GM12878 (cell line): Measurements from ENCODE around the gene NRXN3. TPM values are rescaled to one million over a fixed set of nuclear protein-coding genes. Genes with fewer than 3 reads are reported as not detected.

Source experiments
- ATAC-seq: fragments of 200-7000 bp; cut with Tn5 transposase; 3 replicates; pipeline ENCODE4 v1.9.1; 2020; ENCODE audit warnings: mild to moderate bottlenecking, moderate library complexity
- BruUV-seq: library from RNA; stranded (reverse); fragments of 400-500 nt; replicated peaks from 2 replicates; lab custom pipeline; 2021; lab: Mats Ljungman, UMichigan
- CTCF ChIA-PET: fragments of 300-600 bp; sonication (Branson Sonifier 250); formaldehyde crosslinking; extraction: SDS; loops from one replicate; lab custom pipeline; 2021; ENCODE audit warnings: inconsistent platforms; lab: Yijun Ruan, JAX
- POLR2A ChIA-PET: fragments of 350-600 bp; formaldehyde crosslinking; extraction: SDS; loops from one replicate; lab custom pipeline; 2021; ENCODE audit warnings: inconsistent platforms; lab: Charles Lee
- RAD21 ChIA-PET: fragments of 300-600 bp; sonication (Branson Sonifier 250); formaldehyde crosslinking; loops from one replicate; lab custom pipeline; 2023; ENCODE audit warnings: antibody characterized with exemption; ENCODE audit not compliant: unreplicated experiment; lab: Charles Lee
- SMC1A ChIA-PET: fragments of 300-600 bp; sonication (Branson Sonifier 250); formaldehyde crosslinking; loops from one replicate; lab custom pipeline; 2023; ENCODE audit not compliant: unreplicated experiment, uncharacterized antibody; lab: Charles Lee
- DNase-seq: peaks from one replicate; pipeline ENCODE4 v3.0.0-alpha.2; 2011; ENCODE audit warnings: low read depth, low spot score
- FAIRE-seq: peaks from 3 replicates; lab custom pipeline; 2011; peaks lifted over from hg19 to GRCh38; lab: Jason Lieb, UNC
- H2AFZ ChIP-seq: 2 replicates; pipeline ENCODE4 v1.6.0; 2011; ENCODE audit warnings: low read depth, low read length, control low read depth; ENCODE audit not compliant: control insufficient read depth
- H3K27ac ChIP-seq: 2 replicates; pipeline ENCODE4 v1.5.1; 2011; ENCODE audit warnings: control low read depth; ENCODE audit not compliant: control insufficient read depth, insufficient read depth
- H3K27me3 ChIP-seq, 2 experiments: replicated peaks in 1 of 2; 2 replicates each; pipeline versions ENCODE4 v1.6.0 to v1.6.1; 2011; ENCODE audit warnings: low read length in 1 of 2; ENCODE audit not compliant: control insufficient read depth in 2 of 2, insufficient read depth in 2 of 2
- H3K36me3 ChIP-seq, 2 experiments: 2 replicates each; pipeline ENCODE4 v1.5.1; 2011; ENCODE audit warnings: low read length in 1 of 2; ENCODE audit not compliant: control insufficient read depth in 2 of 2, insufficient read depth in 2 of 2
- H3K4me1 ChIP-seq: 2 replicates; pipeline ENCODE4 v1.6.1; 2011; ENCODE audit warnings: mild to moderate bottlenecking, low read length, moderate library complexity, mixed read lengths; ENCODE audit not compliant: control insufficient read depth, insufficient read depth
- H3K4me2 ChIP-seq: 2 replicates; pipeline ENCODE4 v1.6.0; 2011; ENCODE audit warnings: control low read depth; ENCODE audit not compliant: control insufficient read depth, insufficient read depth
- H3K4me3 ChIP-seq: fragments of 200-600 bp; sonication (generic); 2 replicates; pipeline ENCODE4 v1.5.1; 2016
- H3K79me2 ChIP-seq: 2 replicates; pipeline ENCODE4 v1.6.0; 2011; ENCODE audit warnings: low read length; ENCODE audit not compliant: control insufficient read depth, insufficient read depth
- H3K9ac ChIP-seq: 2 replicates; pipeline ENCODE4 v1.8.0; 2011; ENCODE audit warnings: low read length, control low read depth, mixed read lengths; ENCODE audit not compliant: control insufficient read depth, insufficient read depth
- H3K9me3 ChIP-seq: replicated peaks from 3 replicates; pipeline ENCODE4 v1.5.1; 2011; ENCODE audit warnings: mild to moderate bottlenecking, low read length; ENCODE audit not compliant: control insufficient read depth, insufficient read depth
- H4K20me1 ChIP-seq: 2 replicates; pipeline ENCODE4 v1.6.0; 2011; ENCODE audit not compliant: control insufficient read depth, insufficient read depth
- CHD2 ChIP-seq: IDR thresholded peaks from 2 replicates; pipeline ENCODE4 v1.6.1; 2011; ENCODE audit warnings: low read depth, low read length, improper control_type of control experiment, borderline replicate concordance
- KAT2A ChIP-seq: conservative IDR thresholded peaks from 2 replicates; pipeline ENCODE4 v1.6.1; 2011; ENCODE audit warnings: low read depth, low read length; ENCODE audit not compliant: control insufficient read depth
- PKNOX1 ChIP-seq: fragments of 450-650 bp; IDR thresholded peaks from 2 replicates; pipeline ENCODE4 v1.6.1; 2016; ENCODE audit warnings: mild to moderate bottlenecking
- WGBS: methylation state at CpG from one replicate; pipeline ENCODE4 v1.1.6; 2016; ENCODE audit warnings: low lambda C conversion rate; ENCODE audit not compliant: insufficient replicate concordance, insufficient coverage; ENCODE audit errors: missing lambda C conversion rate; 5-methylcytosine and 5-hydroxymethylcytosine counted together
- in situ Hi-C: fragments of 300-500 bp; cut with MboI; formaldehyde crosslinking; loops from 9 replicates; pipeline ENCODE4 v1.14.3; 2018; ENCODE audit warnings: mixed read lengths
- intact Hi-C: fragments of 100-400 bp; cut with micrococcal nuclease; formaldehyde crosslinking; loops from one replicate; pipeline ENCODE4 v1.14.2; 2022; ENCODE audit not compliant: unreplicated experiment
- polyA plus RNA-seq, 11 experiments: library from polyadenylated mRNA; depleted of rRNA in 4 of 11; unstranded in 6 of 11; stranded (reverse) in 5 of 11; fragments of >200 nt; fragmentation: Nextera tagmentation in 4 of 11; fragmentation: Illumina TruSeq in 1 of 11; extraction: Ambion mirVana in 4 of 11; extraction: Trizol in 1 of 11; gene quantifications; 1 replicate in 1 of 11; 2 replicates in 10 of 11; pipeline versions ENCODE4 v1.2.1 to v1.2.3, GENCODE V29; 2011 to 2016; ENCODE audit warnings: inconsistent platforms in 2 of 11, missing spikeins in 2 of 11, low read depth in 1 of 11
- total RNA-seq, 4 experiments: library from RNA; depleted of rRNA in 3 of 4; stranded (reverse); fragments of >200 nt in 3 of 4; fragmentation: Illumina TruSeq in 1 of 4; extraction: Trizol in 1 of 4; gene quantifications; 2 replicates each; pipeline versions ENCODE4 v1.2.1 to v1.2.3, GENCODE V29; 2013 to 2021
- TF ChIP-seq, protein P1 (sequence below): IDR thresholded peaks from 2 replicates; pipeline ENCODE4 v1.6.1; 2011; ENCODE audit warnings: low read depth, mild to moderate bottlenecking, low read length, moderate library complexity, borderline replicate concordance; ENCODE audit errors: extremely low read depth

NRXN3 gene
- total and polyA plus RNA-seq, 10 of the 15 experiments (the other 5 are each of a cell fraction or from before 2014, with no cell fraction given), result 0.52 to 3.3 (median 1.4) TPM

GRCh38 chr14:78666336-78667056, 496.3 kb downstream of the NRXN3 start:
- RAD21 ChIA-PET, result no interaction called here
- POLR2A ChIA-PET, result no interaction called here
- 19% methylated on average over 5 of the region's 5 CpGs for WGBS

More at GRCh38 chr14:78666336-78667056, 496.3 kb downstream of the NRXN3 start:
- BruUV-seq, result no TSS peak
- Histone ChIP-seq H2AFZ (no peak overlapping the region), H3K4me3 (no peak overlapping the region), H3K79me2 (no peaks in the 10 kb centered on the region), H3K36me3 (no peaks in the 10 kb centered on the region; a peak in 1 of 4 replicates), H3K27me3 (no peaks in the 10 kb centered on the region), H3K27ac (no peak overlapping the region), H3K4me2 (no peak overlapping the region), H3K4me1 (no peaks in the 10 kb centered on the region), H3K9ac (no peak overlapping the region), H3K9me3 (no peaks in the 10 kb centered on the region), H4K20me1 (no peaks in the 10 kb centered on the region)
- TF ChIP-seq CHD2, result no peak
- TF ChIP-seq KAT2A, result no peak
- no peak for TF ChIP-seq PKNOX1
- TF ChIP-seq, protein P1, sequence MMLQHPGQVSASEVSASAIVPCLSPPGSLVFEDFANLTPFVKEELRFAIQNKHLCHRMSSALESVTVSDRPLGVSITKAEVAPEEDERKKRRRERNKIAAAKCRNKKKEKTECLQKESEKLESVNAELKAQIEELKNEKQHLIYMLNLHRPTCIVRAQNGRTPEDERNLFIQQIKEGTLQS, result no peak
- ChIA-PET SMC1A (no interaction called here), CTCF (no interaction called here)
- in situ Hi-C loops (no loop called here), intact Hi-C loops (no loop called here)
- FAIRE-seq (no peak), DNase-seq (no peak), ATAC-seq (no peak)
